NB4 (cell line): ENCODE measurements around the gene DLG2.

Experiments
- POLR2A ChIP-seq: IDR thresholded peaks from 2 replicates; pipeline ENCODE4 v1.6.1; 2011; ENCODE audit warnings: mild to moderate bottlenecking; ENCODE audit not compliant: insufficient read length; ENCODE audit errors: extremely low read depth
- TF ChIP-seq, protein P1 (sequence below): IDR thresholded peaks from one replicate; pipeline ENCODE4 v1.5.1; 2012; ENCODE audit warnings: low read depth, low read length
- TF ChIP-seq, protein P2 (sequence below): IDR thresholded peaks from 2 replicates; pipeline ENCODE4 v1.6.1; 2011; ENCODE audit warnings: low read depth, low read length

DNA sequence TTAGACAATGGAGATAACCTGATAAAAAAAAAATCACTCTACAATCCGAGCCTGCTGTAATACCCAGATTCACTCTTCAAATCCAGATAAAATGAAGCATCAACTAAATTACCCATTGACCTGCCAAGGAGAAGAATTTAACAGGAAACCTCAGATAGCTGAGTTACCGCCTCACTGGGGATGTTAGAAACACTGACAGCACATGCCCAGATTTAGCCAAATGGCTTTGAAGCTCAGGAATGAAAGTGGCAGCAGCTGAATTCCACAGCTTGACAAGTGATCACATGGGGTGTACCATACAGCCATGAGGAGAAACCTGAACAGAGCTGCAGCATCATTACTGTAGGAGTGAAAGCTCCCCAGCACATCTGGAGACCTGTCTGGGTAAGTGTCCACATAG lies 807.6 kb downstream of the DLG2 start:
- TF ChIP-seq, protein P1, sequence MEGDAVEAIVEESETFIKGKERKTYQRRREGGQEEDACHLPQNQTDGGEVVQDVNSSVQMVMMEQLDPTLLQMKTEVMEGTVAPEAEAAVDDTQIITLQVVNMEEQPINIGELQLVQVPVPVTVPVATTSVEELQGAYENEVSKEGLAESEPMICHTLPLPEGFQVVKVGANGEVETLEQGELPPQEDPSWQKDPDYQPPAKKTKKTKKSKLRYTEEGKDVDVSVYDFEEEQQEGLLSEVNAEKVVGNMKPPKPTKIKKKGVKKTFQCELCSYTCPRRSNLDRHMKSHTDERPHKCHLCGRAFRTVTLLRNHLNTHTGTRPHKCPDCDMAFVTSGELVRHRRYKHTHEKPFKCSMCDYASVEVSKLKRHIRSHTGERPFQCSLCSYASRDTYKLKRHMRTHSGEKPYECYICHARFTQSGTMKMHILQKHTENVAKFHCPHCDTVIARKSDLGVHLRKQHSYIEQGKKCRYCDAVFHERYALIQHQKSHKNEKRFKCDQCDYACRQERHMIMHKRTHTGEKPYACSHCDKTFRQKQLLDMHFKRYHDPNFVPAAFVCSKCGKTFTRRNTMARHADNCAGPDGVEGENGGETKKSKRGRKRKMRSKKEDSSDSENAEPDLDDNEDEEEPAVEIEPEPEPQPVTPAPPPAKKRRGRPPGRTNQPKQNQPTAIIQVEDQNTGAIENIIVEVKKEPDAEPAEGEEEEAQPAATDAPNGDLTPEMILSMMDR = no peak
- no peak for TF ChIP-seq POLR2A
- TF ChIP-seq, protein P2, sequence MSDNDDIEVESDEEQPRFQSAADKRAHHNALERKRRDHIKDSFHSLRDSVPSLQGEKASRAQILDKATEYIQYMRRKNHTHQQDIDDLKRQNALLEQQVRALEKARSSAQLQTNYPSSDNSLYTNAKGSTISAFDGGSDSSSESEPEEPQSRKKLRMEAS = no peak
